K562 (cell line): ENCODE data around the gene ZNF521. TPM values are rescaled to one million over a fixed set of nuclear protein-coding genes. Genes with fewer than 3 reads are reported as not detected.

Experiments used
- ATAC-seq: fragments of 200-7000 bp; cut with Tn5 transposase; 3 replicates; pipeline ENCODE4 v1.9.1; 2020; ENCODE audit warnings: moderate library complexity
- BruUV-seq: library from RNA; stranded (reverse); fragments of 400-500 nt; replicated peaks from 2 replicates; lab custom pipeline; 2021; lab: Mats Ljungman, UMichigan
- CTCF ChIA-PET: fragments of 300-600 bp; formaldehyde crosslinking; extraction: SDS; loops from one replicate; lab custom pipeline; 2021; ENCODE audit warnings: low intra/inter-chr PET ratio; lab: Yijun Ruan, JAX
- POLR2A ChIA-PET: fragments of 300-600, 350-650 bp; sonication (Branson Sonifier 250); formaldehyde crosslinking; extraction: SDS; loops from one replicate; lab custom pipeline; 2021; ENCODE audit warnings: antibody characterized with exemption, inconsistent platforms; lab: Yijun Ruan, JAX
- DNase-seq, 4 experiments: peaks; one replicate each; pipeline versions ENCODE4 v3.0.0 to v3.0.0-alpha.2; 2011 to 2018; ENCODE audit warnings: low spot score in 3 of 4, mixed read lengths in 3 of 4; ENCODE audit errors: extremely low read depth in 1 of 4
- FAIRE-seq: peaks from 2 replicates; lab custom pipeline; 2011; peaks lifted over from hg19 to GRCh38; lab: Jason Lieb, UNC
- H2AFZ ChIP-seq: 2 replicates; pipeline ENCODE4 v1.6.0; 2011; ENCODE audit warnings: low read depth, low read length, control low read depth, inconsistent platforms
- H3K27ac ChIP-seq: fragments of 200-600 bp; 3 replicates; pipeline ENCODE4 v1.8.0; 2011; ENCODE audit warnings: low read depth, mild to moderate bottlenecking, control low read depth, inconsistent platforms, low read length, moderate library complexity, mixed read lengths; ENCODE audit errors: extremely low read depth
- H3K27me3 ChIP-seq, 2 experiments: fragments of 300-600 bp in 1 of 2; 2 replicates in 1 of 2; 3 replicates in 1 of 2; pipeline versions ENCODE4 v1.6.0 to v1.8.0; 2011; ENCODE audit warnings: inconsistent platforms in 2 of 2, low read length in 2 of 2, mild to moderate bottlenecking in 1 of 2, mixed read lengths in 1 of 2, moderate library complexity in 1 of 2; ENCODE audit not compliant: control insufficient read depth in 2 of 2, insufficient read depth in 2 of 2
- H3K36me3 ChIP-seq: fragments of 300-600 bp; 3 replicates; pipeline ENCODE4 v1.8.0; 2011; ENCODE audit warnings: mild to moderate bottlenecking, low read length, inconsistent platforms; ENCODE audit not compliant: control insufficient read depth, insufficient read depth
- H3K4me1 ChIP-seq, 2 experiments: fragments of 200-600 bp in 1 of 2; replicated peaks in 1 of 2; 2 replicates in 1 of 2; 3 replicates in 1 of 2; pipeline versions ENCODE4 v1.5.1 to v1.8.0; 2011; ENCODE audit warnings: inconsistent platforms in 2 of 2, low read length in 2 of 2, mild to moderate bottlenecking in 1 of 2, mixed read lengths in 1 of 2, moderate library complexity in 1 of 2; ENCODE audit not compliant: control insufficient read depth in 2 of 2, insufficient read depth in 2 of 2
- H3K4me2 ChIP-seq: 2 replicates; pipeline ENCODE4 v1.6.1; 2011; ENCODE audit warnings: low read length, control low read depth, inconsistent platforms, mixed read lengths; ENCODE audit not compliant: insufficient read depth
- H3K4me3 ChIP-seq: fragments of 200-600 bp; sonication (generic), shearing (Covaris generic); 2 replicates; pipeline ENCODE4 v1.5.1; 2016; ENCODE audit warnings: control low read depth, inconsistent platforms
- H3K79me2 ChIP-seq: fragments of 200-600 bp; 3 replicates; pipeline ENCODE4 v1.8.0; 2011; ENCODE audit warnings: low read length, inconsistent platforms; ENCODE audit not compliant: control insufficient read depth, insufficient read depth
- H3K9ac ChIP-seq, 2 experiments: 2 replicates each; pipeline versions ENCODE4 v1.6.0 to v1.6.1; 2011; ENCODE audit warnings: low read depth in 2 of 2, low read length in 2 of 2, control low read depth in 1 of 2, inconsistent platforms in 1 of 2, mild to moderate bottlenecking in 1 of 2, mixed read lengths in 1 of 2; ENCODE audit not compliant: insufficient read depth in 1 of 2
- H3K9me1 ChIP-seq: one replicate; pipeline ENCODE4 v1.6.0; 2011; ENCODE audit warnings: inconsistent platforms, mild to moderate bottlenecking, low read length, moderate library complexity; ENCODE audit not compliant: control insufficient read depth, insufficient read depth
- H3K9me3 ChIP-seq: replicated peaks from 2 replicates; pipeline ENCODE4 v1.5.1; 2011; ENCODE audit warnings: low read depth, low read length, inconsistent platforms; ENCODE audit not compliant: control insufficient read depth, insufficient read depth
- H4K20me1 ChIP-seq: replicated peaks from 2 replicates; pipeline ENCODE4 v1.6.1; 2011; ENCODE audit warnings: low read length, inconsistent platforms, mixed read lengths; ENCODE audit not compliant: control insufficient read depth, insufficient read depth
- IFI16 ChIP-seq: fragments of 250-450 bp; sonication (Bioruptor Pico); IDR thresholded peaks from 2 replicates; pipeline ENCODE4 v2.1.2; 2022; ENCODE audit warnings: mild to moderate bottlenecking, inconsistent platforms
- MEF2A ChIP-seq: IDR thresholded peaks from 2 replicates; pipeline ENCODE4 v1.6.1; 2011; ENCODE audit warnings: low read depth, mild to moderate bottlenecking, low read length, moderate library complexity; ENCODE audit not compliant: control insufficient read depth
- NRF1 ChIP-seq, 2 experiments: fragments of 450-650 bp; IDR thresholded peaks in 1 of 2; conservative IDR thresholded peaks in 1 of 2; 2 replicates each; pipeline ENCODE4 v1.6.1; 2014; ENCODE audit warnings: mild to moderate bottlenecking in 2 of 2
- SMAD2 ChIP-seq: fragments of 150-350 bp; IDR thresholded peaks from 2 replicates; pipeline ENCODE4 v1.6.1; 2014; ENCODE audit warnings: low read depth, mild to moderate bottlenecking, low read length
- STAT5A ChIP-seq: IDR thresholded peaks from 2 replicates; pipeline ENCODE4 v1.6.1; 2012; ENCODE audit warnings: low read length, inconsistent platforms, borderline replicate concordance
- ZBTB17 ChIP-seq: fragments of 450-650 bp; formaldehyde crosslinking; IDR thresholded peaks from 2 replicates; pipeline ENCODE4 v1.4.0; 2020; ENCODE audit warnings: mild to moderate bottlenecking
- WGBS: fragments of 100-300 bp; shearing (Covaris generic); methylation state at CpG from one replicate; pipeline ENCODE4 v1.1.6; 2016; ENCODE audit warnings: low coverage, mixed read lengths; ENCODE audit not compliant: insufficient coverage; ENCODE audit errors: missing lambda C conversion rate; 5-methylcytosine and 5-hydroxymethylcytosine counted together
- in situ Hi-C: fragments of 300-500 bp; cut with MboI; formaldehyde crosslinking; loops from 4 replicates; pipeline ENCODE4 v1.15.0; 2018; ENCODE audit warnings: inconsistent platforms, mixed read lengths
- intact Hi-C: fragments of 100-400 bp; cut with micrococcal nuclease; formaldehyde crosslinking; loops from 2 replicates; pipeline ENCODE4 v1.14.2; 2022
- polyA plus RNA-seq, 8 experiments: library from polyadenylated mRNA; depleted of rRNA in 4 of 8; stranded (reverse) in 5 of 8; unstranded in 3 of 8; fragments of >200 nt; fragmentation: Nextera tagmentation in 2 of 8; fragmentation: Illumina TruSeq in 1 of 8; extraction: Ambion mirVana in 2 of 8; extraction: Trizol in 1 of 8; gene quantifications; 2 replicates each; pipeline versions ENCODE4 v1.2.1 to v1.2.3, GENCODE V29; 2011 to 2014; ENCODE audit warnings: inconsistent platforms in 1 of 8, missing spikeins in 1 of 8
- total RNA-seq, 7 experiments: library from RNA; depleted of rRNA in 6 of 7; stranded (reverse); fragments of >200 nt in 6 of 7; fragmentation: Illumina TruSeq in 2 of 7; extraction: Trizol in 2 of 7; gene quantifications; 2 replicates each; pipeline versions ENCODE4 v1.2.1 to v1.2.3, GENCODE V29; 2011 to 2021; ENCODE audit warnings: low replicate concordance in 1 of 7
- TF ChIP-seq, protein P1 (sequence below): fragments of 200-800 bp; sonication (Bioruptor generic); IDR thresholded peaks from 2 replicates; pipeline ENCODE4 v1.6.1; 2017; ENCODE audit warnings: missing genetic modification characterization, missing compliant biosample characterization

Gene ZNF521
- total and polyA plus RNA-seq, 9 of the 15 experiments (the other 6 are each of a cell fraction or from before 2014, with no cell fraction given): 1.2 to 5.8 (median 1.6) TPM

DNA sequence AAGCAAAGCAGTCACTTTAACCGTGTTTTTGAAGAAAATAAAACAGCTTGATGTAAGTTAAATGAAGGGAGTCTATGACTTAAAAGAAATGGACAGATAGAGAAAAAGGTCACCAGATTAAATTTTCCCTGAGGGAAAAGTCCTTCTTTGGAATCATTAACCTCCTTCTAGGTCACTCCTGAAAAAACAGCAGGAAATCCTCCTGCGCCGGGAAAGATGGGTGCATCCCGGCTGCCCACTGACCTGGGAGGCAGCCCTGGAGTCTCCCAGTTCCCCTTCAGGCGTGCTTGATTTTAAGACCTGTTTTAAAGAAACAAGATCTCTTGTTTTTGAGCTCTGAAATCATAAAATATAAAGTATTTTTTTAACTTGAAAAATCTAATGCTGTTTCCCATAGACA lies 18.4 kb upstream of the ZNF521 start:
- in situ Hi-C loops: no loop called here
- H3K4me2 ChIP-seq: no peak overlapping the region

DNA sequence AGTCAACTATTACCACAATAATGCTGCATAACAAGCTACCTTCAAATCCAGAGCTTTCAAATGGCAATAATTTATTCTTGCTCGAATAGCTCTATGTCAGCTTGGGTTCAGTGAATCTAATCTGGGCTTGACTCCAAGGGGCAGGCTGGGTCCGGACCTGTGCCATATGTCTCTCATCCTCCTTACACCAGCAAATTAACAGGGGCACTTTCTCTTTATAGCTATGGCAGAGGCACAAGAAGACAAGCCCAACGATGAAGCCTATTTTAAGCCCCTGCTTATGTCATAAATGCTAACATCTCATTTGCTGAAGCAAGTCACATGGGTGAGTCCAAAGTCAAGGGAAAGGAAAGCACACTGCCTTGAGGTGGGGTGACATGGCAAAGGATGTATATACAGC lies 13.3 kb upstream of the ZNF521 start:
- no peaks in the 10 kb centered on the region for H3K79me2 ChIP-seq
- CTCF ChIA-PET: no interaction called here
- H3K9me3 ChIP-seq: no peaks in the 10 kb centered on the region
- no peak overlapping the region for H3K27ac ChIP-seq
- BruUV-seq: no TSS peak
- FAIRE-seq (no peak), DNase-seq (no peak), ATAC-seq (no peak)
- in situ Hi-C loops (no loop called here), intact Hi-C loops (no loop called here)
- 0% methylated on average over 3 of the region's 3 CpGs for WGBS
- no peak overlapping the region for H3K4me3 ChIP-seq
- H3K4me1 ChIP-seq: no peaks in the 10 kb centered on the region
- TF ChIP-seq MEF2A: no peak
- no peak for TF ChIP-seq STAT5A
- TF ChIP-seq IFI16: no peak
- no peak for TF ChIP-seq ZBTB17 (CRISPR knock-in tag)
- H2AFZ ChIP-seq: no peak overlapping the region
- no peak overlapping the region for H3K9ac ChIP-seq
- no peaks in the 10 kb centered on the region for H3K9me1 ChIP-seq
- H3K27me3 ChIP-seq: no peaks in the 10 kb centered on the region
- H3K36me3 ChIP-seq: no peaks in the 10 kb centered on the region
- POLR2A ChIA-PET: interaction anchor here (0.6 to 1.6 kb wide), 2 partner anchors 11 to 276 kb away, joined by 3 read pairs; no protein-coding TSS in a partner anchor
- no peaks in the 10 kb centered on the region for H4K20me1 ChIP-seq
- no peak overlapping the region for H3K4me2 ChIP-seq

More for the DNA sequence above, 18.4 kb upstream of the ZNF521 start:
- POLR2A ChIA-PET: no interaction called here
- Histone ChIP-seq H4K20me1 (no peaks in the 10 kb centered on the region), H3K4me1 (no peaks in the 10 kb centered on the region), H2AFZ (no peak overlapping the region), H3K9ac (no peak overlapping the region), H3K79me2 (no peaks in the 10 kb centered on the region), H3K27ac (no peak overlapping the region), H3K4me3 (no peak overlapping the region), H3K36me3 (no peaks in the 10 kb centered on the region), H3K9me1 (no peaks in the 10 kb centered on the region), H3K27me3 (no peaks in the 10 kb centered on the region), H3K9me3 (no peaks in the 10 kb centered on the region)
- 5% methylated on average over 5 of the region's 5 CpGs for WGBS
- CTCF ChIA-PET: no interaction called here
- DNase-seq: no peak
- BruUV-seq: no TSS peak
- no peak for FAIRE-seq
- intact Hi-C loops: no loop called here
- no peak for TF ChIP-seq SMAD2
- TF ChIP-seq NRF1 (conservative IDR thresholded peaks at IDR 0.05 in 1 of 2, IDR thresholded peaks at IDR 0.05 in 1 of 2): no peak
- TF ChIP-seq, protein P1, sequence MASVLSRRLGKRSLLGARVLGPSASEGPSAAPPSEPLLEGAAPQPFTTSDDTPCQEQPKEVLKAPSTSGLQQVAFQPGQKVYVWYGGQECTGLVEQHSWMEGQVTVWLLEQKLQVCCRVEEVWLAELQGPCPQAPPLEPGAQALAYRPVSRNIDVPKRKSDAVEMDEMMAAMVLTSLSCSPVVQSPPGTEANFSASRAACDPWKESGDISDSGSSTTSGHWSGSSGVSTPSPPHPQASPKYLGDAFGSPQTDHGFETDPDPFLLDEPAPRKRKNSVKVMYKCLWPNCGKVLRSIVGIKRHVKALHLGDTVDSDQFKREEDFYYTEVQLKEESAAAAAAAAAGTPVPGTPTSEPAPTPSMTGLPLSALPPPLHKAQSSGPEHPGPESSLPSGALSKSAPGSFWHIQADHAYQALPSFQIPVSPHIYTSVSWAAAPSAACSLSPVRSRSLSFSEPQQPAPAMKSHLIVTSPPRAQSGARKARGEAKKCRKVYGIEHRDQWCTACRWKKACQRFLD (CRISPR knock-in tag): no peak
- no peak for ATAC-seq
